ENCODE data around the gene DAPK1. TPM values are rescaled to one million over a fixed set of nuclear protein-coding genes. Genes with fewer than 3 reads are reported as not detected.
A peak's percentile ranks its signal among the peaks of the same experiment; 100 is the strongest.

DAPK1 gene
- total and polyA plus RNA-seq, 2 donors (not counting 3 experiments of a cell fraction or from before 2014, with no cell fraction given), result 58.9 to 119 TPM

DNA sequence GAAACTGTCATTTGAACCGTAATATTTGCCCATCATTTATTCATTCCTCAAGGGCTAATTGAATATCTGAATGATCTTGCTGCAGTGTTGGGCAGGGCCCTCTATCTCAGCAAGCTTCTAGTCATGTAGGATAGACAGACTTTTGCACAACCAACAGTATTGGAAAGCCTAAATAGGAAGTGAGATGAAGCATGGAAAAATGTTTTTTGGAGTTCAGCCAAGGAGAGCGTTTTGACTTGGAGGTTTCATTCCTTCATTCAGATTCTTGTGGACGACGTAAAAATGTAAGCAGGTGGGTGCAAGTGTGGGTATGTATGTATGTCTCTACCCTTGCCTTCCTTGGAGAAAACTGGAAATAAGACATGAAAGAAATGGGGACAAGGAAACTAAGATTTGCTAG lies 15.5 kb downstream of the DAPK1 start:
- no peak overlapping the region for H3K27ac ChIP-seq (ENCODE audit: insufficient read depth, low read depth, low read length)
- TF ChIP-seq POLR2AphosphoS5 (IDR thresholded peaks at IDR 0.05; ENCODE audit: insufficient read depth, low read depth, low read length) (no peak), POLR2A (IDR thresholded peaks at IDR 0.05; ENCODE audit: low read depth, low read length) (no peak), MAX (IDR thresholded peaks at IDR 0.05; ENCODE audit: insufficient read depth, insufficient read length) (no peak), MYC (IDR thresholded peaks at IDR 0.05; ENCODE audit: low read depth, low read length) (no peak), JUN (IDR thresholded peaks at IDR 0.05; ENCODE audit: borderline replicate concordance, insufficient read depth, insufficient read length, low read depth) (no peak), FOS (IDR thresholded peaks at IDR 0.05; ENCODE audit: borderline replicate concordance, insufficient read depth, low read length) (no peak), GATA2 (IDR thresholded peaks at IDR 0.05; ENCODE audit: insufficient read depth, insufficient read length, low read depth, low read length) (no peak), EZH2 (IDR thresholded peaks at IDR 0.05; ENCODE audit: borderline replicate concordance, low read depth, low read length, severe bottlenecking) (no peak)
- TF ChIP-seq, protein P1, sequence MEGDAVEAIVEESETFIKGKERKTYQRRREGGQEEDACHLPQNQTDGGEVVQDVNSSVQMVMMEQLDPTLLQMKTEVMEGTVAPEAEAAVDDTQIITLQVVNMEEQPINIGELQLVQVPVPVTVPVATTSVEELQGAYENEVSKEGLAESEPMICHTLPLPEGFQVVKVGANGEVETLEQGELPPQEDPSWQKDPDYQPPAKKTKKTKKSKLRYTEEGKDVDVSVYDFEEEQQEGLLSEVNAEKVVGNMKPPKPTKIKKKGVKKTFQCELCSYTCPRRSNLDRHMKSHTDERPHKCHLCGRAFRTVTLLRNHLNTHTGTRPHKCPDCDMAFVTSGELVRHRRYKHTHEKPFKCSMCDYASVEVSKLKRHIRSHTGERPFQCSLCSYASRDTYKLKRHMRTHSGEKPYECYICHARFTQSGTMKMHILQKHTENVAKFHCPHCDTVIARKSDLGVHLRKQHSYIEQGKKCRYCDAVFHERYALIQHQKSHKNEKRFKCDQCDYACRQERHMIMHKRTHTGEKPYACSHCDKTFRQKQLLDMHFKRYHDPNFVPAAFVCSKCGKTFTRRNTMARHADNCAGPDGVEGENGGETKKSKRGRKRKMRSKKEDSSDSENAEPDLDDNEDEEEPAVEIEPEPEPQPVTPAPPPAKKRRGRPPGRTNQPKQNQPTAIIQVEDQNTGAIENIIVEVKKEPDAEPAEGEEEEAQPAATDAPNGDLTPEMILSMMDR (IDR thresholded peaks at IDR 0.05; ENCODE audit: extremely low read depth in 1 of 2, insufficient read depth in 1 of 2, low read depth in 1 of 2, low read length in 2 of 2), result no peak
- no peaks in the 10 kb centered on the region for H3K9me1 ChIP-seq (replicated peaks; ENCODE audit: control insufficient read depth, extremely low read depth, insufficient read depth, low read length)
- H3K4me3 ChIP-seq (replicated peaks in 1 of 3; ENCODE audit: insufficient read depth in 1 of 3, low read depth in 1 of 3, low read length in 3 of 3), result no peak overlapping the region
- H3K79me2 ChIP-seq (ENCODE audit: control insufficient read depth, insufficient read depth, low read length), result peaks cover 19% of the 10 kb centered on the region
- no peak overlapping the region for H3K9ac ChIP-seq (replicated peaks; ENCODE audit: extremely low read depth, insufficient read depth, low read length)
- DNase-seq (ENCODE audit: low read depth, low spot score) (peak; percentile 57), FAIRE-seq (no peak)
- ChIA-PET POLR2A (interaction anchor here (0.5 kb wide), 1 partner anchor 1067 kb away, joined by 3 read pairs; no protein-coding TSS in a partner anchor), CTCF (interaction anchor here (1.1 to 3.1 kb wide), 2 partner anchors 13 to 32 kb away, joined by 3 to 9 read pairs; no protein-coding TSS in a partner anchor)
- intact Hi-C loops (cut with micrococcal nuclease) (loop anchor here (5.0 kb wide), 1 partner anchor 199 kb away; no protein-coding TSS in a partner anchor), dilution Hi-C loops (cut with MboI; ENCODE audit: extremely low pct_ligation_motif_present, low sequenced_read_pairs) (no loop called here)
- no peaks in the 10 kb centered on the region for H4K20me1 ChIP-seq (replicated peaks; ENCODE audit: control insufficient read depth, extremely low read depth, insufficient read depth, low read length)
- H3K27me3 ChIP-seq (ENCODE audit: control insufficient read depth in 2 of 2, insufficient read depth in 2 of 2, low read length in 2 of 2), result no peaks in the 10 kb centered on the region
- no TSS peak for BruUV-seq (replicated peaks)
- H2AFZ ChIP-seq (ENCODE audit: low read depth, low read length), result no peak overlapping the region
- peaks cover 3 to 5% of the 10 kb centered on the region in 2 experiments for H3K36me3 ChIP-seq (ENCODE audit: control insufficient read depth in 2 of 2, extremely low read depth in 1 of 2, insufficient read depth in 2 of 2, low read length in 2 of 2)
- no peaks in the 10 kb centered on the region for H3K9me3 ChIP-seq (replicated peaks; ENCODE audit: control insufficient read depth, insufficient read depth, low read length)
- peaks cover 70% of the 10 kb centered on the region for H3K4me1 ChIP-seq (ENCODE audit: control insufficient read depth, extremely low read depth, insufficient read depth, low read length)
- no peak overlapping the region for H3K4me2 ChIP-seq (ENCODE audit: insufficient read depth, low read length)
